Mesothelial cell of epicardium (in vitro differentiated cells): ENCODE measurements around the gene RAPGEF1. TPM values are rescaled to one million over a fixed set of nuclear protein-coding genes. Genes with fewer than 3 reads are reported as not detected.

Experiments used
- DNase-seq, 2 experiments: peaks; one replicate each; pipeline ENCODE4 v3.0.0; 2021; ENCODE audit warnings: low spot score in 2 of 2; ENCODE audit not compliant: unreplicated experiment in 2 of 2
- H3K27ac Mint-ChIP-seq: 2 replicates; pipeline ENCODE4 v1.8.0; 2021; ENCODE audit warnings: mixed read lengths
- H3K27me3 Mint-ChIP-seq: 2 replicates; pipeline ENCODE4 v1.8.0; 2021; ENCODE audit warnings: low read depth, mixed read lengths
- H3K36me3 Mint-ChIP-seq: 2 replicates; pipeline ENCODE4 v1.8.0; 2021; ENCODE audit warnings: mixed read lengths
- H3K4me1 Mint-ChIP-seq: 2 replicates; pipeline ENCODE4 v1.8.0; 2021; ENCODE audit warnings: mixed read lengths
- H3K4me3 Mint-ChIP-seq: 2 replicates; pipeline ENCODE4 v1.8.0; 2021; ENCODE audit warnings: mild to moderate bottlenecking, moderate library complexity, mixed read lengths
- H3K9me3 Mint-ChIP-seq: 2 replicates; pipeline ENCODE4 v1.8.0; 2021; ENCODE audit warnings: mixed read lengths
- total RNA-seq: library from RNA; stranded (reverse); gene quantifications from 3 replicates; pipeline ENCODE4 v1.2.1, GENCODE V29; 2021
- TF ChIP-seq, protein P1 (sequence below): fragments of 200-600 bp; sonication (generic); IDR thresholded peaks from one replicate; pipeline ENCODE4 v1.5.0; 2021; ENCODE audit warnings: antibody characterized with exemption; ENCODE audit not compliant: unreplicated experiment

The RAPGEF1 gene
- total RNA-seq, 1 donor from 2014 or later = 50.4 TPM

DNA sequence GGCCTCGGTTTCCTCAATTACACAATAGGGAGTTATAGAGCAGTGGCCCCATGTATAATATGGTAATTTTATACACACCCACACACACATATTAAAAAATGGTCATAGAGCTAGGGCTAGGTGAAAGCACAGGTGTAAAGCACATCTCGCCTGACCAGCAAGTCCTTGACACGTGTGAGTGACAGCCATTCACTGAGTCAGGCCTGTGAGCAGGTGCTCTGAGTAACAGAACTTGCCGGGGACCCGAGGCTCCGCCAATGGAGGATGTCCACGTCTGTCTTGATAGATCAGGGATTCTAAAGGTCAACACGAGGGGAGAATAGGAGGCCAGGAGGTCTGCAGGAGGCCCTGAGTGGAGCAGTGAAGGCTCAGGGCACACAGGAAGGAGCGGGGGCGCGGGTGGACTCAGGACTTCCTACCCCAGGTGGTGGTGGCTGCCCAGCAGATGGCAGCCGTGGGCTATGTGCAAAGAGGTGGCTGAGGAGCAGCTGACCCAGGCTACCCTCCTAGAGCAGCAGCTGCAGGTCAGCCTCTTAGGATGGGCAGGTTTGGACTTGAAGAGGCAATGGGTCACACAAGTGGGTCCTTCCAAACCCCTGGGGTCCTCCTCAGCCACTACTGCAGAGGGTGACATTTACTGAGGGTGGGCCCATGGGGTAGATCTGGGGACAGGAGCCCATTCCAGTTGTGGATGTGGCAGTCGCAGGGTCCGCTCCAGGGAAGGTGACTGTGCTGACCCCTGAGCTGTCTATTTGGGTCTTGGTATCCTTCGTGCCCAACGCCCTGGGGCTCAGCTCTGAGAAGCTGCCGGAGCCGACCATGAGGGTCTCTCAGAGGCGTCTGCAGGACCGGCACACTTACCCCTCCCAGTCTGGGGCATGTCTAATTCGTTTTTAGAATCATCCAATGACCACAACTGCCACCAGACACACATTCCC is 148.7 kb downstream of the RAPGEF1 start:
- no peak overlapping the region for H3K27ac Mint-ChIP-seq
- no peaks in the 10 kb centered on the region for H3K9me3 Mint-ChIP-seq
- H3K4me3 Mint-ChIP-seq = no peak overlapping the region
- H3K36me3 Mint-ChIP-seq = peaks cover 8% of the 10 kb centered on the region
- H3K27me3 Mint-ChIP-seq = no peaks in the 10 kb centered on the region
- DNase-seq = peak; percentile 56 to 74
- TF ChIP-seq, protein P1, sequence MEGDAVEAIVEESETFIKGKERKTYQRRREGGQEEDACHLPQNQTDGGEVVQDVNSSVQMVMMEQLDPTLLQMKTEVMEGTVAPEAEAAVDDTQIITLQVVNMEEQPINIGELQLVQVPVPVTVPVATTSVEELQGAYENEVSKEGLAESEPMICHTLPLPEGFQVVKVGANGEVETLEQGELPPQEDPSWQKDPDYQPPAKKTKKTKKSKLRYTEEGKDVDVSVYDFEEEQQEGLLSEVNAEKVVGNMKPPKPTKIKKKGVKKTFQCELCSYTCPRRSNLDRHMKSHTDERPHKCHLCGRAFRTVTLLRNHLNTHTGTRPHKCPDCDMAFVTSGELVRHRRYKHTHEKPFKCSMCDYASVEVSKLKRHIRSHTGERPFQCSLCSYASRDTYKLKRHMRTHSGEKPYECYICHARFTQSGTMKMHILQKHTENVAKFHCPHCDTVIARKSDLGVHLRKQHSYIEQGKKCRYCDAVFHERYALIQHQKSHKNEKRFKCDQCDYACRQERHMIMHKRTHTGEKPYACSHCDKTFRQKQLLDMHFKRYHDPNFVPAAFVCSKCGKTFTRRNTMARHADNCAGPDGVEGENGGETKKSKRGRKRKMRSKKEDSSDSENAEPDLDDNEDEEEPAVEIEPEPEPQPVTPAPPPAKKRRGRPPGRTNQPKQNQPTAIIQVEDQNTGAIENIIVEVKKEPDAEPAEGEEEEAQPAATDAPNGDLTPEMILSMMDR = peak; percentile 35
- H3K4me1 Mint-ChIP-seq = no peaks in the 10 kb centered on the region

DNA sequence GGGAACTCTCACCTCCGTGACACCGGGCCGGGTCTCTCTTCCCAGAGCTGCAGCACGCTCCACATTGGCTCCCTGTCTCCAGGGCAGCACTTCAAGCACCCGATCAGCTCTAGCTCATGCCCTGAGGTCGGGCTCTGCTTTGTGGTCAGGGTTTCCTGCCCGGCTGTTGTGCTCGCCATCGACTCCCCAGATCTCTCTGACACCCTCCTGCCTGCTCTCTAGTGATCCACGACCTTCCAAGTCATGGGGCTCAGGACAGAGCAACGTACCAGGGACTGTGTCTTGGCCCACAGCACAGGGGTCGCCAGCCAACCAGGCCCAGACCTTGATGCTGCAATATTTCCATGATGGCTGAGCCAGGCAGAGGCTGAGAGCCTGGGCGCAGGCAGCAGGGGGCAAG is 149.4 kb downstream of the RAPGEF1 start:
- H3K27me3 Mint-ChIP-seq = no peaks in the 10 kb centered on the region
- no peak overlapping the region for H3K4me3 Mint-ChIP-seq

DNA sequence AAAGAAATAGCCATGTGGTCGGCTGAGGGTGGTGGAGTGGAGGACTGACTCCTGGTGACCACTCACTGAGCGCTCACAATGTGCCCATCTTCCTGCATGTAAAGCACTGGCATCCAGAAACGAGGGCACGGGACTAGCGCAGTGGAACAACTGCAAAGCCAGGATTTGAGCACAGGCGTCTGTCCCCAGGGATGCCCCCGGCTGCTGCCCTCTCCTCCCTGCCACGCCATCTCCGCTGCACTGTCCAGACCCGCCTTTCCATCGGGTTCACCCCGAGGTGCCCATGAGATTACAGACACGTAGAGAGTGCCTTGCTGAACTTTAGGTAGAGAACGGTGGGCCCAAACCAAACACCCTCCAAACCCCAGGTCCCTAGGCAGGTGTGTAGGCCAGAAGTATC is 149.9 kb downstream of the RAPGEF1 start:
- H3K27me3 Mint-ChIP-seq = no peaks in the 10 kb centered on the region
- H3K4me3 Mint-ChIP-seq = no peak overlapping the region
- DNase-seq = no peak
- H3K4me1 Mint-ChIP-seq = no peaks in the 10 kb centered on the region
- H3K27ac Mint-ChIP-seq = no peak overlapping the region
- TF ChIP-seq, protein P1 = no peak
- H3K36me3 Mint-ChIP-seq = peaks cover 11% of the 10 kb centered on the region
- no peaks in the 10 kb centered on the region for H3K9me3 Mint-ChIP-seq

More for the DNA sequence above, 149.4 kb downstream of the RAPGEF1 start:
- TF ChIP-seq, protein P1 = no peak
- no peaks in the 10 kb centered on the region for H3K4me1 Mint-ChIP-seq
- DNase-seq = no peak
- peaks cover 8% of the 10 kb centered on the region for H3K36me3 Mint-ChIP-seq
- H3K9me3 Mint-ChIP-seq = no peaks in the 10 kb centered on the region
- H3K27ac Mint-ChIP-seq = no peak overlapping the region

DNA sequence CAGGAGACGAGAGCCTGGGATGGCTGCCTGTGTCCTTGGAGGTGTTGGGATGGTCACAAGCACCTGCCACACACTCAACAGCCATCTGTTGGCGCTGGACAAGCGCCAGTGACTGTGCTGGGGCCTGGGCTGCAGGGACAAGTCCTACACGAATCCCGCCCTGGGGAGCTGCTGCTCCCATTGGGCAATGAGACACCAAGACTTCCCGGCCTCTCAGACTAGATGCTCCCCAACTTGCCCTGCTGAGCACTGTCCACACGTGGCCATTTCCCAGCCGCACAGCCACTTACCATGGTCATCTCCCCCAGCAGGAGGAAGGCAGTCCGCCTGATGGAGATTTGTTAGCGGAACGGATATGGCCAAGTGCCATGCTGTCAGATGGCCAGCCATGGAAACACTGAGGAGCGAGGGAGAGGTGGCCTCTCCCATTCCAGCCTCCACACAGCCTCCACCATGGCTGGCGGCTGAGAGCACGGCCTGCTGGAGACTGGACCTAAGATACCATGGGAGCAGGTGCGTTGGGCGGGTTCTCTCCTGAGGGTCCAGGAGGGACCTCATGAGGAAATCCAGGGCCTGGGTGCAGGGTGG is 150.7 kb downstream of the RAPGEF1 start:
- Mint-ChIP-seq H3K27me3 (no peaks in the 10 kb centered on the region), H3K27ac (no peak overlapping the region), H3K4me1 (no peaks in the 10 kb centered on the region), H3K36me3 (peaks cover 11% of the 10 kb centered on the region), H3K9me3 (no peaks in the 10 kb centered on the region), H3K4me3 (no peak overlapping the region)
- TF ChIP-seq, protein P1 = no peak
- no peak for DNase-seq

DNA sequence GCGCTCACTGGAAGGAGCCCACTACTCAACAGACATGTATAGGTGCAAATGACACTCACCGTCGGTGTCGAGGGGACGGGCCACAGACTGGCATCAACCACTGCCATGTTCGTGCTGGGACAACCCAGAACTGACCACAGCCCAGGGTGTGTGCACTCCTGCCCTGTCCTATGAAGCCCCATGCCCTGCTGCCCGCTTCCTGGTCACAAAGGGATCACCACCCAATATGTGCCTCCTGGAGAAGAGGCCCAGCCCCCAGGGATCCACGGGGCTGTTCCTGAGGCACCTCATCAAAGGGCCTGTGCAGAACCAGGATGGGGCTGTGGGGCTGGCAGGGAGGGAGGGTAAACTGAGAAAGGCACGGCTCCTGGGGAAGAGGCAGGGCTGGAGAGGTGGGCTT is 151.5 kb downstream of the RAPGEF1 start:
- no peaks in the 10 kb centered on the region for H3K27me3 Mint-ChIP-seq
- TF ChIP-seq, protein P1 = no peak
- H3K4me1 Mint-ChIP-seq = no peaks in the 10 kb centered on the region
- H3K36me3 Mint-ChIP-seq = peaks cover 12% of the 10 kb centered on the region
- no peak for DNase-seq
- H3K4me3 Mint-ChIP-seq = no peak overlapping the region
- no peaks in the 10 kb centered on the region for H3K9me3 Mint-ChIP-seq
- no peak overlapping the region for H3K27ac Mint-ChIP-seq
